ENCODE results near the gene TMPRSS4.
"Not testable (repeated sequence)": the region's sequence is repeated elsewhere in the genome, so short reads cannot be mapped to it uniquely, and the experiment has no call there.

The TMPRSS4 gene

DNA sequence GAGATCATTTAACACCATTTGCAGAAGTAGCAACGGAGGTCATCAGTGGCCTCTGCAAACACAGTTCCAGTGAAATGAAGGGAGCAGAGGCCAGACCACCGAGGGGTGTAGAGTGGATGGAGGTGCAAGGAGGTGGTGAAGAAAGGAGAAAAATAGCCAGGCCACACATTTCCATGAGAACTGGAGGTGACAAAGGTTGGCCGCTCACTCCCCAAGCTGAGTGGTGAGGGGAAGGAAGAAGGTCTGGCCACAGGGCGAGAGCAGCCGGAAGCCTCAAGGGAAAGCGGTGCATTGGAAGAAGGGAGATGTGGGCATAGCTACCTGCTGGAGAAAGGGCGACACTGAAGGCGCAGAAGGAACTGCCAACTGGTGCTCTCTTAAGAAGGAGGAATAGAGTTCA is 20.1 kb upstream of the TMPRSS4 start:
- DNase-seq (ENCODE audit: low read depth), result no peak

DNA sequence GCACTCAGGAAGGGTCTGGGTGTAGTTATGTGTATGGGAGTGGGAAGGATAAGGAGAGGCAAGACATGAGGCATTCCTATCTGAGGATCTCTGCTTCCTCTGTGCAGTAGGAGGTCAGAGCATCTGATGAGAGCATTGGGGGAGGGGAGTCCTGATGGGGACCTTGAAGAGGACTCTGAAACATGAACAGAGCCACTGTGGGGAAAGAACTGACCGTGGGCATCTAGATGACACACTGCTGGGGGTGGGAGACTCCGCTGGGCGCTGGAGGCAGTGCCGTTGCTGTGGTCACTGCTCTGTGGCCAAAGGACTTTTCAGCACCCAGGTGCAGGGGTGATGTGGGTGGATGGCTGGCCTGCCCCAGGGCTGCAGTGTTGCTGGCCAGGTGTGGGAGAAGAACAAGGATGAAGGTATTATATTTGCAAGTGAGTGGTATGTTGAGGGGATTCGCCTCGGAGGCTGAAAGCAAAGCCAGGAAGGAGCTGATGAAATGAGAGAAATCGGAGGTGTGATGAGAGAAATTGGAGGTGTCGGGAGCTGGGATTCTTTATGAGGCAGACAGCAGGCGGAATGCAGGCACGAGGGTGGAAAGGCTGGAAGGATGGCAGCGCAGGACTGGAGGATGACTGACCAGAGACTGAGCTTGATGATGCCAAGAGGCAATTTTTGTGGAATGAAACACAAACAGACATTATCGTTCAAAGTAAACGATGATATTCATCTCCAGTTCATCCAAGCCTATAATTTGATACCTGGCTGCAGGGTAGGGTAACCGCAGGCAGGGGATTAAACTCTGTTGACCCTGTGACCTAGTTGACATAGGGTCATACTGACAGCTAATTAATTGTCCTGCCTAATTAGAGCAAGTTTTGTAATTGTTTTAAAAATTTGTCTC is 19.4 kb upstream of the TMPRSS4 start:
- no peak for DNase-seq (ENCODE audit: low read depth)

DNA sequence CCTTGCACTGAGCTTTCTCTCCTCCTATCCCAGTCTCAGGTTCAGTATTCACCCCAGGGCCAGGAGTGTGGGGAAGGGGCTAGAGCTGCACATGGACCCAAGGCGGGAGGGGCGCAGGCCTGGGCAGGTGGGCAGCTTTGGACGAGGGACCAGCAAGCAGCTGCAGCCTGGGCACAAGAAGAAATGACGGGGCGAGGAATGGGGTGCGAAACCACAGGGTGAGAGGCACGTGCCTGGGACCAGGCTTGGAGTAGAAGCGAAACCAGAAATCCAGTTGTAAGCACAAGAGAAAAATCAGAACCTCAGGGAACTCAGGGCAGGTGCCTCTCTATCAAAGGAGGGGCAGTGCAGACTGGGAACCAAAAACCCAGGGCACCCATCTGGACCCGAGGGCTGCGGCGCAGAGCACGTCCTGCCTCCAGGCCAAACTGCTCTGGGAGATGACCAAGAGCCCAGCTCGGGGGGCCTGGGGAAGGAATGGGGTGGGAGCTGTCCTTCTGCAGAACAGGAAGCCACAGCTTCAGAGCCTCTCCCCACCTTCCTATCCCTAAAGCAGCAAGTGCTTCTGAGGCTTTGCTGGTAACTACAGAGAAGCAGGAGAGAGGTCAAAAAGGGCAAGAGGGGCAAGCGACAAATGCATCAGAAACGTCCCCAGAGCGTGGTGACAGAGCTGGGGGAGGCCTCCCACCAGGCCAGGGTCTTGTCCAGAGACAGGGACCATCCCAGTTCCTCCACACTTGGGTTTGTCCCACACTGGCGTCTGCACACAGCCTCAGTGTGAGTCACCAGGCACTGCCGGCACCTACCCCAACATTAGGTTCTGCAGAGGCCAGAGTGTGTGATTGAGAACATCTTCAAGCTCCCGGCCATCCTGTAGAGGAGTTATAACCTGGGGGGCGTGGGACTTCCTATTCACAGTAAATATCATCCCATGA is 18.3 kb upstream of the TMPRSS4 start:
- DNase-seq (ENCODE audit: low read depth), result no peak

DNA sequence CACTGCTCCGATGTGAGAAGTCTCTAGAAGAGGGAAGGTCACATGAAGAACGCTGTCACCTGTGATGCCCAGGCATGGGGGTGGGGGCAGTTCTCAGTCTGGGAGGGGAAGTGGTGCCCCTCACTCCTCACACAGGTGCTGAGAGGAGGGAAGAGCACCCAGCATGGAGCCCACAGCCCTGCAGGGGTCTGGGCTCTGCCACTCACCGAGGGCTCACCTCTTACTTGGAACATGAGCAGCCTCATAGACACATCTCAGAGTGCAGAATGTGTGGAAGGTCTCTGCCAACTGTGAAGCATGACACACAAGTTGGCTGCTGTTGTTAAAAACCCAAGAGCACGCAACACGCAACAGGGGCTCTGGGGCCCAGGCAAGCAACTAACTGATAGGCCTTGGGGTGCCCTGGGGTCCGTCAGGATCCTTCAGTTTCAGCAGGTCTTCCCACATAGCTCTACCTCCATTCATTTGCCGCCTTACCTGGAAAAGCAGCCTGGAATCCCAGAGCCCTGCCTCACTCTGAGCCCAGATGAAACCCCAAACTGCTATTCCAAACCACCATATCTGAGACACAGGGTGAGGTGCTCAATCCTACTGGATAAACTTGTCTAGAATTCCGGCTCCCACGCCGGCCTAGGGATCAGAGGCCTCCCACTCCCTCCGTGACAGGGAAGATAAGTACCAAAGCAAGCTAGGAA is 17.5 kb upstream of the TMPRSS4 start:
- no peak for DNase-seq (ENCODE audit: low read depth)

DNA sequence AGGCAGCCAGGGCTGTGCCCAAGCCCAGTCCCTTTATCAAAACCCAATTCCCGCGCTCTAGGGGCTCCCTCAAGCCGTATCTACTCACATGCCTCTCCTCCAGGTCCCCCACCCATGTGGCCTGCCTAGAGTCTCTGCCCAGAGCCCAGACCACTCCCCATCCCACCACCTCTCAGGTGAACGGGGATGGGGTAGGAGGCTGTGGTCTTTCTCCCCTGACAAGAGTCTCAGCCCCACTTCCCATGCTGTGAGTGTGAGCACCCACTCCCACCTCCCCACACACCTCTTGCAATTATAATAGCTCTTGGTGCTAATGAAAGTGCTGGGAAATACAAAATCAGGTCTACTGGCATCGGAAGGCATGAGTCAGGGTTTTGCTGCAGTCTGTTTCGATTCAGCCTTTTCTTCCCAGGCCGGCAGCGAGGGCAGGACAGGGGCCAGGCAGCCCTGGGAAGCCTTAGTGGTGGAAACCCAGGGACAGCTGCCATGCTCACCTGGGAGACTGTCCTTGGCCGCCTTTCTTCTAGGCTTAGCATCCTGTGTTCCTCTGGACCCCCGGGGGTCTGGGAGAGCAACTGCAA is 16.7 kb upstream of the TMPRSS4 start:
- no peak for DNase-seq (ENCODE audit: low read depth)

DNA sequence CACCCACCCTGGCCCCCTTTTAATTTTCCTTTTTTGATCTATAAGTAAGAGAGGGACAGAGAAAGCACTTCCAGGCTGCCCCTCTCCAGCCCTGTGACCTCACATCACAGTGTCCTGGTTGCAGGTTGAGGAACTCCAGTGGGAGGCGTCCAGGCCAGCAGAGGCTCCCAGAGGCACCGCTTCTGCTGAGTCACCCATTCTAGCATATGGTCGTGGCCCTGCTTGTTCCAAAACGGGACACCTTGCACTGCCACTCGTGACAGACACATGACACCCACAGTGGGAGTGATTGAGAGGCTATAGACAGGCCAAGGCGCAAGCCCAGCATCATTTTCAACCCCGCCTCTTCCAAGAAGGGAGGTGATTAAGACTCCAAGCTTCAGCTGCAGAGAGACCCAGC is 16.0 kb upstream of the TMPRSS4 start:
- no peak for DNase-seq (ENCODE audit: low read depth)

DNA sequence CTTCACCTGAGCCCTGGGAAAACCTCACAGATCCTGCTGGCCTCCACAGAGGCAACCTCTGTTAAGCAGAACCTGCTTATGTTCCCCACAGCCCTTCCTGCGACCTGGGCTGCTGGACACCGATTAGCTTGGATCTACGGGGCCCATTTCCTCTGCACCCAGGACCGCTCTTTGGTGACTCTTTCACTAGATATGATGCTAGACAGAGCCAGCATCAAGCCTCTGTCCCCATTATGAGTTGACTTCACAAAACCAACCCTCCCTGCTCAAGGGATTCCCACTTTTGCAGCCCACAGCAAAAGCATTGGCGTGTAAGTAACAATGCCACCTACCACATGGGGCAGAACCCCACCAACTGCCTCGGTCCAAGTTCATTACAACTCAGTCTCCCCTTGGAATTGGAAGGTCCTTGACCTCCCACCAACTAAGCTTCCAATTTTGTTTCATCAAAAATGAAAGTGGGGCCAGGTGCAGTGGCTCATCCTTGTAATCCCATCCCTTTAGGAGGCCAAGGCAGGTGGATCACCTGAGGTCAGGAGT is 15.2 kb upstream of the TMPRSS4 start:
- DNase-seq (ENCODE audit: low read depth), result no peak

DNA sequence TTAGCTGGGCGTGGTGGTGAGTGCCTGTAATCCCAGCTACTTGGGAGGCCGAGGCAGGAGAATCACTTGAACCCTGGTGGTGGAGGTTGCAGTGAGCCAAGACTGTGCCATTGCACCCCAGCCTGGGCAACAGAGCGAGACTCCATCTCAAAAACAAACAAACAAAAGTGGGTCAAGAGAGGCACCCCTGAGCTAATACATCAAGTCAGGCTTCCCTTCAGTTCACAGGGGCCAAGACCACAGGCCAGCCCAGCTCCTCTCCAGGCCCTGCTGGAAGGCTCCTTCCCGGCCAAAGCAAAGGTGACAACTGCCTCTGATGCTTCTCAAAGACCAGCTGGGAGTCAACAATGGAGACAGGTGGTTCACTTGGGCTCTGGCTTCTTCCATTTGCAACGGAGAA is 14.7 kb upstream of the TMPRSS4 start:
- not testable (repeated sequence) for DNase-seq (ENCODE audit: low read depth)

DNA sequence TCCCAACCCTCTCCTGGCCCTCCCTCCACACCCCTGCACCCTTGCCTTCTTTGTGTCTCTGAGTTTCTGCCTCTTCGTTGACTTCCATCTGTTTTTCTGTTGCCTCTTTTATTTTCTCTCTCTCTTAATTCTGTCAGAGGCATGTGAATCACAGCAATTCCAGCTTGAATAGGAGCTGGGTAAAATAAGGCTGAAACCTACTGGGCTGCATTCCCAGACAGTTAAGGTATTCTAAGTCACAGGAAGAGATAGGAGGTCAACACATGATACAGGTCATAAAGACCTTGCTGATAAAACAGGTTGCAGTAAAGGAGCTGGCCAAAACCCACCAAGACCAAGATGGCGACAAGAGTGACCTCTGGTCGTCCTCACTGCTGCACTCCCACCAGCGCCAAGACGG is 14.2 kb upstream of the TMPRSS4 start:
- not testable (repeated sequence) for DNase-seq (ENCODE audit: low read depth)

DNA sequence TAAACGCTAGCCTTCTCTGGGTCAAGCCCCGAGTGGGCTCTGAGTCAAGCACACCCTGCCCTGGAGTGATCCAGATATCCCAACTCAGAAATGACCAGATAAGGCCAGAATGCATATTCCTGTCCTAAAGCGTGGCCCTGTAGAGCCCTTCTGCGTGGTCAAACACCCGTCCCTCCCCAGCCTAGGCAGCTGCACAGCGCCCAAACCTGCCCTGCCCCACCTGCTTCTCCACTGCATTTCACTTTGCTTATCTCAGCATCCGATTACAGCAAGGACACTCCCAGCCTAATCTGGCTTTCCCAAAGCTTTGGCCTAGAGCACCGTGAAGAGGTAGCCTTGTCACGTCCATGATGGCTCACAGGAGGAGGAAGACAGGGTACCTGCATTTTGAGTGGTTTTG is 11.9 kb upstream of the TMPRSS4 start:
- no peak for DNase-seq (ENCODE audit: low read depth)

DNA sequence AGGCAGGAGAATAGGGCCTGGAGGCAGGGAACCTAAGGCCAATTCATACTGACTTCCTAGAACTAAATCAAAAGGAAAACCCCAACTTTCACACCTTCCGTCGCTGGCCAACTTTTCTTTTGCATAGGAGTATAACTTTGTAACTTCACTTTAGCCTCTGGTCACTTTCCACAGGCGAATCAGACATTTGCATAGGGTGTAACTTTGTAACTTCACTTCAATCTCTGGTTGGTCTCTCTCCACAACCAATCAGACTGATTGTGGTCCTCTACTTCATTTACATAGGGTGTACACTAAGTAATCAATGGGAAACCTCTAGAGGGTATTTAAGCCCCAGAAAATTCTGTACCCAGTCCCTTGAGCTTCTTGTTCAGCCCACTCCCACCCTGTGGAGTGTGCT is 11.5 kb upstream of the TMPRSS4 start:
- no peak for DNase-seq (ENCODE audit: low read depth)

DNA sequence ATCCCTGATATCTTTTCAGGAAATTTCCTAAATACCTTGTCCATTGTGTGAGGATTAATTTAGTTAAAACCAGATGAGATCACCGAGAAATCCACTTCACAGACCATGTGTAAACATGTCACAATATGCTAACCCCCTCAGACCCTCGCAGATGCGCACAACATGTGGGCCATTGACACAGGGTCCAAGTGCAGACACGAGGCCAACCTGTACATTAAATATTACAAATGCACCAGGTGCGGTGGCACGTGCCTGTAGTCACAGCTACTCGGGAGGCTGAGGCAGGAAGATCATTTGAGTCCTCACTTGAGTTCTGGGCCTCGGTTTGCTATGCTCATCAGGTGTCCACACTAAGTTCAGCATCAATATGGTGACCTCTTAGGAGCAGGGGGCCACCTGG is 9.9 kb upstream of the TMPRSS4 start:
- no peak for DNase-seq (ENCODE audit: low read depth)

DNA sequence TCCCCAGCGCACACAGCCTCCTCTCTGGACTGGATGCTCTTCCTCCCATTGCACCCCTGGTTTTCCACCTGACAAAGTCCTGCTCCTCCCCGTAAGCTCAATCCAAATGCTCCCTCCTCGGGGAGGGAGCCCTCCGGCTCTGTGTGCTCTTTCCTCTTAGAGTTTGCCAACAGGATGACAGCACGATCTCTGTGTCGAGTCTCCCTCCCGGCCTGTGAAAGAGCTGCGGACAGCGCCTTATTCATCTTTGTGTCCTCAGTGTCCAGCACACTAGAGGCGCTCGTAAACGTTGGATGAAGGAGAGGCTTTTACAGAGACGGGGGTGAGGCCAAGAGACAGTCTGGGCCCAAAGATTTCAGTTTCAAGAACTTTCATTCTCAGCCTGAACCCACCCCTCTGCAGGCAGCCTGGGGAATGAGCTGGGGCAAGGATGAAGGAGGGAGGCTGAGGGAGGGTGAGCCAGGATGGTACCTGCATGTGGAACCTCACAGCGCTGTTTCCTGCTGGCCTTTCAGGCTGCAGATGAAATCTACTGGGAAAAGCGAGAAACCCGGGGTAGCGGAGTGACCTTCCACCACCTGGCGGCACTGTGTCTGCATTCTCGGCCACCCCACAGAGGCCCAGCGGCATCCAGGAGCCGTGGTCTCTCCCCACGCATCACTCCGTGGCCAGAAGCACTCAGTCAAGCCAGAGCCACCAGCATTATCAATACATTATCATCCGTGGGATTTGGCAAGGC is 8.5 kb upstream of the TMPRSS4 start:
- no peak for DNase-seq (ENCODE audit: low read depth)

DNA sequence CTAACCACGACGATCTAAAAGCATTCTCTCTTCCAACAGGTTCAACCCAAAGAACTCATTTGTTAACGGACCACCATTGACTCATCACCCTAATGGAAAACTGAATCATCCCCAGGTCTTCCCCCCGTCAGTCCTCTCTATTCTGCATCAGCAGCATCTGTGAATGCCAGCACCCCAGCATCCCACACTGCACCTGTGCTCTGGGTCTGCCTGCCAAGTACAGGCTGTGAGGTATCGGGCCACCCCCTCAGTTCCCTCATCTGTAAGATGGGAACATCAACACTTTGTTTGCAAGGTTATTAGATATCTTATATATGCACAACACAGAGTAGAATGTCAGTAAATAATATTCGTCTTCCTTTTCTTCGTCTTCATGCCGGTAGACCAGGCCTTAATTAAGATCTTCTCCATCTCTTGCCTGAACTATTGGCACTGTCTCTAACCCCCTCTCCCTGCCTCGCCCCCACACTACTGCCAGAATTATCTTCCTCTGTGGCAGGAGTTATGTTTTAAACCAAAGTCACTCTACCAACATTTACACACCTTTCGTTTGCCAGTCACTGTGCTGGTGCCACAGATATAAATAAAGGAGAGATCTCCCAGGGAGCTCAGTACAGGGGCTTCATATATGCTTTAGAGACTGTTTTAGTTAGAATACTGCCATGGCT is 7.8 kb upstream of the TMPRSS4 start:
- DNase-seq (ENCODE audit: low read depth), result no peak

DNA sequence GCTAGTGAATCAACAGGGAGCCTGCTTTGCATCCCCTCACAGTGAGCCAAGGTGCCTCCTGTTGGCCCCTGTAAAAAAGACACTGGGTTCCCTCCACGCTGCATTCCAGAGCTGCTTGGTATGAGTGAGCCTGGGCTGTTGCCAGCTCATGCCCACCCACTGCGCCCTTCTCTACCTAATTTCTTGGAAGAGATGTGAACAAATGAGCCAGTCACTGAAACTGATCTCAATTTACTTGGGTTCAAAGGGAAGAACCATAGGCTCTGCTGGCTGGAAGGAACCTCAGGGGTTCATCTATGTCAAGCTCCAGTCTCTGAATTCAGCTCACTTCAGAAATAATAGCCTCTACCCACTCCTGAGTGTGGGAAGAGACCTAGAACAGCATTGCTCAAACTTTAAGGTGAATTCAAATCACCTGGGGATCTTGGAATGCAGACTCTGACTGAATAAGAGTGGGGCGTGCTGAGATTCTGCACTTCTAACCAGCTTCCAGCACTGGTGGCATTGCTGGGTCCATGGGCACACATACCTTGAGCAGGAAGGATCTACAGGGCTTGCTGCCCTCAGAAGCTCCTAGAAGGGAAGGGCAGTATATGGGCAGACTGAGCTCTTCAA is 5.4 kb upstream of the TMPRSS4 start:
- DNase-seq (ENCODE audit: low read depth), result no peak

DNA sequence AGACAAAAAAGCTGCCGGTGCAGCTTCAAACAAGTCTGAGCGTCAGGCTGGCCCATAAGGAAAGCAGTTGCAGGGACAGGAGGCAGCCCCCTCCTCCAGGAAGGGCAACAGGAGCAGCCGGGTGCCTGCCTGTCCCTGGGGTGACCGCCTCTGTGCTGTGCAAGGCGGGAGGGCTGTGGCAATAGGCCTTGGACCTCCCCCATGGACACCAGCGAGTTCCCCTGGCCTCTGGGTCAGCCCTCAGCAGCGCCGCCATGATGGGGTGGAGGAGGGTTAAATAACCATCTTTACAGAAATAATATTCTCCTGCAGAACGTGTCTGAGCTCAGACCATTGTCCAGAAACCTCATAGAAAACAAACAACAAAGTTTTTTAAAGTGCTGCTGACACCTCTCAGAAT is 3.3 kb upstream of the TMPRSS4 start:
- no peak for DNase-seq (ENCODE audit: low read depth)

DNA sequence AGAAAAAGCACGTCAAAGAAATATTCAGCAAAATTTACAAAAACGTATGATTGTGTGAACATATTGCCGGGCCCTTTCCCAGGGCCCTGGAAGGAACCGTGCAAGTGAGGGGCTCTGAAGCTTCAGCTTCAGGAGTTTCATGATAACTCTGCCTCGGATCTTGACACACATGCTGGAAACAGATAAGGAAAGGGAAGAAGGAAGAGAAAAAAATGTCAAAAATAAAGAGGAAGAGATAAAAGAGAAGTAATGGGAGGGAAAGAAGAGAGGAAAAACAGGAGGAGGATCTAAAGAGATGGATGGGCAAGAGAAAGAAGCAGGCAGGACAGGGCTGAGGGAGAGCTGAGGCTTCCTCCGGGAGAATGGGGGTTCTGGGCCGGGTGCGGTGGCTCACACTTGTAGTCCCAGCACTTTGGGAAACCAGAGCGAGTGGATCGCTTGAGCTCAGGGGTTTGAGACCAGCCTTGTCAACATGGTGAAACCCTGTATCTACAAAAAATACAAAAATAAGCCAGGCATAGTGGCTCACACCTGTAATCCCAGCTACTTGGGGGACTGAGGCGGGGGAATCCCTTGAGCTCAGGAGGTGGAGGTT is 2.7 kb upstream of the TMPRSS4 start:
- DNase-seq (ENCODE audit: low read depth), result no peak

DNA sequence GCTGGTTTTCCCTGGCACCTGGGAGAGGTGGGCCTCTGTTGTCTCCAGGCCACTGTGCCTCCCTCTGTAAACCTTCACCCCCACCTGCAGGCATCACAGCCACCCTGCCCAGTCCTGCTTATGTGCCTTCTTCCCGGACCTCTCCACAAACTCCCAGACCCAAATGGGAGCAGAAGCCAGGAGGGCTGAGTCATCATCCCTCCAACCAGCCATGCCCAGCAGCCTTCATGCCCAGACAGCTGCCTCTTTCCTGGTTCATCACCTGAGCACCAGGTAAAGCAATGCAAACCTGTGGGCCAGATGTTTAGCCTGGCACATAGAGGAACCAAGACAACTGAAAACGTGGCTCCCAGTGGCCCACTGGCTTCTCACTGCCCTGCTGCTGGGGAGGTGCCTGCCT is 2.1 kb upstream of the TMPRSS4 start:
- no peak for DNase-seq (ENCODE audit: low read depth)

DNA sequence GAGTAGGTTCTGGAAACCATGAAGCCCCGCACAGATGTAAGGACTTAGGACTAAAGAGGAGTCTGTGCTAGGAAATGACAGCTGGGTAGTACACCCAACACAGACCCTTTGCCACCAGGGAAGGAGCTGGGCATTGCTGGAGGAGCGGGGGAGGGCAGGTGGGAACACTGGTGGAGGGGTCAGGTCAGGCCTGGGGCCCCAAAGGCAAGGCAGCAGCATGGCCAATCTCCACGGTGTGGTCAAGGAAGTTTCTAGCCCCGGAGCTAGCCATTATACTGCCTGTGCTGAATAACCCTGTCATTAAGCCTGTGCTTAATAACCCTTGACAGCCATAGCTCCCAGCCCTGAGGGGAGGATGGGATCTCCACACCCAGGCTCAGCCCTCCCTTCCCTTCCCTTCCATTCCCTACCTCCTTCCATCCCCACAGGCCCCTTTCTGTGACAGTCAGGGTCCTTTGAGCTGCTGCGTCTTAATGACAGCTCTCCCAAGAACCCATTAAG is 2.1 kb downstream of the TMPRSS4 start:
- DNase-seq (ENCODE audit: low read depth), result no peak

DNA sequence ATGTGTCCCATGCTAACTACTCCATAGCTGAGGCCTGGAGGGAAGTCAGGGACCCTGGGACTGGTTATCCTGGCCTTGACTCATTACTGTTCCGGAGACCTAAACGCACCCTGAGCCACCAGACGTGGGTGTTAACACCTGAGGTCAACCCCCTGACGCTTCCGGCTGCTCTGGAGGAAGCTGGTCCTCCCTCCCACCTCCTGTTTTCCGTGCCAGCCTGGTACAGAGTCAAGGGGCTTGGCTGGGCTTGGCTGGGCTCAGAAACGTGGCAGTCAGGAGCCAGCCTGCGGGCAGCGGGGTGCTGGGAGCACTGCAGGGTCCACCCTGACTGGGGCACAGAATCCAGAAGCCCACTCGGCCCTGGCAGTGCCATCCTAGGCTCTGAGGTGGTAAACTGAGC is 2.6 kb downstream of the TMPRSS4 start:
- DNase-seq (ENCODE audit: low read depth), result no peak
